Spleen (tissue), 11 donors: ENCODE measurements around the gene PTPN7. TPM values are rescaled to one million over a fixed set of nuclear protein-coding genes. Genes with fewer than 3 reads are reported as not detected.

ENCODE experiments used
- DNase-seq: peaks from one replicate; pipeline ENCODE4 v3.0.0-alpha.2; 2020
- H3K27ac ChIP-seq, 8 donors: fragments of 200-600 bp; sonication (generic) in 7 of 8; 1 replicate in 4 of 8; 2 replicates in 4 of 8; pipeline versions ENCODE4 v1.5.0 to v1.8.0; 2016 to 2021; ENCODE audit warnings: inconsistent platforms in 4 of 8, mild to moderate bottlenecking in 4 of 8, moderate library complexity in 1 of 8
- H3K27me3 ChIP-seq, 7 donors: fragments of 200-600 bp; sonication (generic) in 6 of 7; replicated peaks in 1 of 7; 1 replicate in 4 of 7; 2 replicates in 3 of 7; pipeline versions ENCODE4 v1.5.0 to v1.8.0; 2016 to 2021; ENCODE audit warnings: inconsistent platforms in 3 of 7, mild to moderate bottlenecking in 1 of 7
- H3K36me3 ChIP-seq, 6 donors: fragments of 200-600 bp; sonication (generic) in 5 of 6; 1 replicate in 4 of 6; 2 replicates in 2 of 6; pipeline versions ENCODE4 v1.5.0 to v1.8.0; 2016 to 2021; ENCODE audit warnings: inconsistent platforms in 2 of 6
- H3K4me1 ChIP-seq, 6 donors: fragments of 200-600 bp; sonication (generic) in 5 of 6; 1 replicate in 3 of 6; 2 replicates in 3 of 6; pipeline versions ENCODE4 v1.5.0 to v1.8.0; 2016 to 2021; ENCODE audit warnings: inconsistent platforms in 3 of 6
- H3K4me3 ChIP-seq, 8 donors: fragments of 200-600 bp; sonication (generic) in 7 of 8; 1 replicate in 4 of 8; 2 replicates in 4 of 8; pipeline versions ENCODE4 v1.5.0 to v1.8.0; 2016 to 2021; ENCODE audit warnings: inconsistent platforms in 4 of 8, mild to moderate bottlenecking in 4 of 8, moderate library complexity in 2 of 8
- H3K9me3 ChIP-seq, 8 donors: fragments of 200-600 bp; sonication (generic) in 7 of 8; 1 replicate in 4 of 8; 2 replicates in 4 of 8; pipeline versions ENCODE4 v1.5.0 to v1.8.0; 2016 to 2021; ENCODE audit warnings: inconsistent platforms in 4 of 8
- POLR2A ChIP-seq, 3 donors: fragments of 450-650 bp; IDR thresholded peaks; one replicate each; pipeline ENCODE4 v1.5.1; 2017; ENCODE audit warnings: antibody characterized with exemption in 3 of 3, mild to moderate bottlenecking in 1 of 3
- POLR2AphosphoS5 ChIP-seq, 3 donors: sonication (generic); formaldehyde crosslinking; IDR thresholded peaks; one replicate each; pipeline ENCODE4 v1.5.1; 2017; ENCODE audit warnings: antibody characterized with exemption in 3 of 3
- WGBS, 5 donors: extraction: QIAGEN DNeasy Blood & Tissue Kit in 3 of 5; methylation state at CpG; one replicate each; pipeline versions ENCODE4 v1.1.5 to v1.1.7; 2013 to 2018; 5-methylcytosine and 5-hydroxymethylcytosine counted together
- intact Hi-C: fragments of 100-400 bp; cut with DNase I; formaldehyde crosslinking; loops from one replicate; pipeline ENCODE4 v1.15.0; 2023; ENCODE audit warnings: low total_unique reads
- polyA plus RNA-seq, 3 donors: library from polyadenylated mRNA; stranded (reverse); fragments of 200-250 nt; gene quantifications; one replicate each; pipeline ENCODE4 v1.2.1, GENCODE V29; 2013
- total RNA-seq, 7 donors: library from RNA; depleted of rRNA in 3 of 7; stranded (reverse); fragments of >200 nt in 3 of 7; fragmentation: NEBNext Ultra II Directional in 4 of 7; extraction: Animal tissue kit (Norgen Biotek cat#: 25700) in 4 of 7; gene quantifications; one replicate each; pipeline versions ENCODE4 v1.1.0 to v1.2.1, GENCODE V29; 2016 to 2021
- TF ChIP-seq, protein P1 (sequence below), 11 experiments: fragments of 200-600 bp in 7 of 11; fragments of 450-650 bp in 4 of 11; sonication (generic) in 4 of 11; IDR thresholded peaks in 8 of 11; conservative IDR thresholded peaks in 3 of 11; 1 replicate in 7 of 11; 2 replicates in 4 of 11; pipeline versions ENCODE4 v1.4.0 to v1.8.0; 2016 to 2021; ENCODE audit warnings: antibody characterized with exemption in 11 of 11, inconsistent platforms in 4 of 11, mild to moderate bottlenecking in 1 of 11
- donor health status: healthy with polysubstance abuse.
- donor health status: DM: no; HTN: no; CAD: no; lungs with moderate emphysema.
- donor health status: DM: no; HTN: no; CAD: no.
- donor health status: Bipolar disorder and iron deficiency.
- donor health status: healthy.
- donor health status: DM: no; HTN: no; CAD: no.
- donor health status: DM: yes; HTN: yes; CAD: no.

Gene PTPN7
- total and polyA plus RNA-seq, 10 donors: 27.8 to 49.0 (median 40.3) TPM

DNA sequence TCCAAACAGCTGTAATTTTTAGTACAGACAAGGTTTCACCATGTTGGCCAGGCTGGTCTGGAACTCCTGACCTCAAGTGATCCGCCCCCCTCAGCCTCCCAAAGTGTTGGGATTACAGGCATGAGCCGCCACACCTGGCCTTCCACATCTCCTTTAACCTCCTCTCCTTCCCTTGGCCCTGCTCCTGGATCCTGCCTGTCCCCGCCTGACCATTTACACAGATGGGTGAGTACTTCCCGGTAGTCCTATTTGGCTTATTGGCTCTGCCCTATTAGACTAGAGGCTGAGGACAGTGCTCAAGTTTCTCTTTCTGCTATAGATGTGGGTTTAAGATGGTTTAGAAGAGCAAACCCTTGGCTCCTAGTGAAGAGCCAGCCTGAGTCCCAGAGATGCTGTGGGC is 7.1 kb downstream of the PTPN7 start:
- intact Hi-C loops: no loop called here
- WGBS, 5 donors: 94 to 97% (median 94%) methylated on average over 4 of the region's 4 CpGs
- peaks cover 0 to 99% (median 57%) of the 10 kb centered on the region in 6 donors for H3K36me3 ChIP-seq
- DNase-seq: no peak
- peaks cover 5 to 49% (median 40%) of the 10 kb centered on the region in 6 donors for H3K4me1 ChIP-seq
- no peaks in the 10 kb centered on the region for H3K9me3 ChIP-seq
- H3K27ac ChIP-seq: no peak overlapping the region
- no peak overlapping the region for H3K4me3 ChIP-seq
- TF ChIP-seq, protein P1, sequence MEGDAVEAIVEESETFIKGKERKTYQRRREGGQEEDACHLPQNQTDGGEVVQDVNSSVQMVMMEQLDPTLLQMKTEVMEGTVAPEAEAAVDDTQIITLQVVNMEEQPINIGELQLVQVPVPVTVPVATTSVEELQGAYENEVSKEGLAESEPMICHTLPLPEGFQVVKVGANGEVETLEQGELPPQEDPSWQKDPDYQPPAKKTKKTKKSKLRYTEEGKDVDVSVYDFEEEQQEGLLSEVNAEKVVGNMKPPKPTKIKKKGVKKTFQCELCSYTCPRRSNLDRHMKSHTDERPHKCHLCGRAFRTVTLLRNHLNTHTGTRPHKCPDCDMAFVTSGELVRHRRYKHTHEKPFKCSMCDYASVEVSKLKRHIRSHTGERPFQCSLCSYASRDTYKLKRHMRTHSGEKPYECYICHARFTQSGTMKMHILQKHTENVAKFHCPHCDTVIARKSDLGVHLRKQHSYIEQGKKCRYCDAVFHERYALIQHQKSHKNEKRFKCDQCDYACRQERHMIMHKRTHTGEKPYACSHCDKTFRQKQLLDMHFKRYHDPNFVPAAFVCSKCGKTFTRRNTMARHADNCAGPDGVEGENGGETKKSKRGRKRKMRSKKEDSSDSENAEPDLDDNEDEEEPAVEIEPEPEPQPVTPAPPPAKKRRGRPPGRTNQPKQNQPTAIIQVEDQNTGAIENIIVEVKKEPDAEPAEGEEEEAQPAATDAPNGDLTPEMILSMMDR (IDR thresholded peaks at IDR 0.05 in 8 of 11, conservative IDR thresholded peaks at IDR 0.05 in 3 of 11): no peak
- TF ChIP-seq POLR2AphosphoS5 (IDR thresholded peaks at IDR 0.05) (no peak), POLR2A (IDR thresholded peaks at IDR 0.05) (no peak)
- no peaks in the 10 kb centered on the region for H3K27me3 ChIP-seq

DNA sequence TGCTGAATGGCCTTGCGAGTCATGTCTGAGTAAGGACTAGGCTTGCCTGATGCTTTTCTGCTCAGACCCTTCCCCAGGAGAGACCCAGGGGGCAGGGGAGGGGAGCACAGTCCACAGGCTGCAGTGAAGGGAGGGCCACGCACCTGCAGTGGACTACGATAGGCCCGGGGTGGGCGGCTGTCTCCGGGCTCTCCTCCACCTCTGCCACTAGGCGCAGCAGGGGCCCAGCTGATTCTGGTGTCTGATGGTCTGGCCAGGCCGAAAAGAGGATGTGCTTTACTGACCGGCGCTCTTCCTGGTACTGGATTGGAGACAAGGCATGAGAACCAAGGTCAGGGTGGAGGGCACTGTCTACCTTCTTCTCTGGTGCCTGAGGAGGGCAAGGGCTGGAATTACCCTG is 8.0 kb downstream of the PTPN7 start:
- Histone ChIP-seq H3K27ac (no peak overlapping the region), H3K4me1 (peaks cover 5 to 44% (median 33%) of the 10 kb centered on the region in 6 donors), H3K4me3 (no peak overlapping the region), H3K27me3 (no peaks in the 10 kb centered on the region), H3K36me3 (peaks cover 0 to 100% (median 59%) of the 10 kb centered on the region in 6 donors), H3K9me3 (no peaks in the 10 kb centered on the region)
- TF ChIP-seq, protein P1 (IDR thresholded peaks at IDR 0.05 in 8 of 11, conservative IDR thresholded peaks at IDR 0.05 in 3 of 11): no peak
- no peak for TF ChIP-seq POLR2AphosphoS5 (IDR thresholded peaks at IDR 0.05)
- no peak for TF ChIP-seq POLR2A (IDR thresholded peaks at IDR 0.05)
- no peak for DNase-seq
- intact Hi-C loops: no loop called here
- 89 to 96% (median 94%) methylated on average over 10 of the region's 10 CpGs for WGBS, 5 donors

DNA sequence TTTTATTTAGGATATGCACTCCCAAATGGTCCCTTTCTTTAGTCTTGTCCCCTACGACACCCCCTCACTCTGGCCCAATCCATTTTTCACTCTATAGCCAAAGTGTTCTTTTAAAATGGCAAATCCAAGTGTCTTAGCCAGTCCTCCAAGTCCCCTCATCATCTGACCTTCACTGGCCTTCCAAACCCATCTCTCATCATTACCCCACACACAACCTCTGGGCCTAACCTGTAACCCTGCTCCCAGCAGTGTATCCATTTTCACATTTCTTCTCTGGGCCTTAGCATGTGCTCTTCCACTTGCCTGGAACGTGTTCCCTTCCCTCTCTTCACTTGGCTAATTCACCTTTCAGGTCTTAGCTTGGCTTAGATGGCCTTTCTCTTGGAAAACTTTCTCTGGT is 9.4 kb downstream of the PTPN7 start:
- Histone ChIP-seq H3K36me3 (peaks cover 0 to 96% (median 52%) of the 10 kb centered on the region in 6 donors), H3K4me1 (peaks cover 5 to 41% (median 21%) of the 10 kb centered on the region in 6 donors), H3K27ac (no peak overlapping the region), H3K9me3 (no peaks in the 10 kb centered on the region), H3K27me3 (no peaks in the 10 kb centered on the region), H3K4me3 (no peak overlapping the region)
- DNase-seq: no peak
- intact Hi-C loops: no loop called here
- TF ChIP-seq, protein P1 (IDR thresholded peaks at IDR 0.05 in 8 of 11, conservative IDR thresholded peaks at IDR 0.05 in 3 of 11): no peak
- TF ChIP-seq POLR2A (IDR thresholded peaks at IDR 0.05) (no peak), POLR2AphosphoS5 (IDR thresholded peaks at IDR 0.05) (no peak)
- WGBS, 5 donors: 86 to 95% (median 93%) methylated on average over 2 of the region's 2 CpGs

DNA sequence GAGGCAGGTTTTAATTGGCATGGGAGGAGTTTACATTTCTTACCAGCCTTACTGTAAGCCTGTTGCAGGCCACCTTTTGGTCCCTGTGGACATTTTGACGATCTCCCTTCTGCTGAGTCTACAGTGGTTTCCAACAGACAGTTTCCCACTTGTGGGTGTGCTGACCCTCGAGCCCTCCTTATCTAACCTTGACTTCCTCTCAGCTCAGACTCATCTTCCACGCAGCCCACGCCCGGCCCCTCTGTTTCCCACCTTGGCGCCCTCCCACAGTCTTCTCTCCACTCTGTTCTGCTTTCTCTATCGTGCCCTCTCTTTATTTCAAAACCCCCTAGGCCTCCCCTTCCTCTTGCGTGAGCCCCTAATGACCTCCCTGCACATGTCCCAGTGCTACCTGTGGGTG is 9.8 kb downstream of the PTPN7 start:
- TF ChIP-seq POLR2A (IDR thresholded peaks at IDR 0.05) (no peak), POLR2AphosphoS5 (IDR thresholded peaks at IDR 0.05) (no peak)
- TF ChIP-seq, protein P1 (IDR thresholded peaks at IDR 0.05 in 8 of 11, conservative IDR thresholded peaks at IDR 0.05 in 3 of 11): no peak
- no peak overlapping the region for H3K27ac ChIP-seq
- WGBS, 5 donors: 51 to 71% (median 63%) methylated on average over 8 of the region's 8 CpGs
- H3K4me1 ChIP-seq: peaks cover 7 to 41% (median 20%) of the 10 kb centered on the region in 6 donors
- no peak for DNase-seq
- no peaks in the 10 kb centered on the region for H3K27me3 ChIP-seq
- H3K36me3 ChIP-seq: peaks cover 0 to 92% (median 52%) of the 10 kb centered on the region in 6 donors
- H3K9me3 ChIP-seq: no peaks in the 10 kb centered on the region
- intact Hi-C loops: no loop called here
- H3K4me3 ChIP-seq: no peak overlapping the region
